T-helper 22 cell (primary cell): ENCODE measurements around the gene CPT2.
A peak's percentile ranks its signal among the peaks of the same experiment; 100 is the strongest.

ENCODE experiments used
- DNase-seq: peaks from one replicate; pipeline ENCODE4 v3.0.0-alpha.2; 2020; ENCODE audit warnings: low read depth

Gene CPT2

GRCh38 chr1:53219711-53220110 is 23.1 kb downstream of the CPT2 start:
- DNase-seq = no peak

- DNase-seq = peak; percentile 80
These were observed 23.7 kb downstream of the CPT2 start, which contains the start of gene CZIB for GRCh38 chr1:53220171-53220961. Gene CZIB (minus strand): TSS chr1:53220634. CDS start chr1:53220575, 59 bp downstream.

- DNase-seq = no peak
These were observed 24.3 kb downstream of the CPT2 start for GRCh38 chr1:53220962-53221286.

- DNase-seq = no peak
These were observed 41.0 kb downstream of the CPT2 start for GRCh38 chr1:53237638-53238037.

GRCh38 chr1:53238197-53239155 is 41.9 kb downstream of the CPT2 start, which contains the start of gene MAGOH:
Gene MAGOH (minus strand): TSS chr1:53238518. CDS start chr1:53238448, 70 bp downstream.
- peak; percentile 87 for DNase-seq

DNA sequence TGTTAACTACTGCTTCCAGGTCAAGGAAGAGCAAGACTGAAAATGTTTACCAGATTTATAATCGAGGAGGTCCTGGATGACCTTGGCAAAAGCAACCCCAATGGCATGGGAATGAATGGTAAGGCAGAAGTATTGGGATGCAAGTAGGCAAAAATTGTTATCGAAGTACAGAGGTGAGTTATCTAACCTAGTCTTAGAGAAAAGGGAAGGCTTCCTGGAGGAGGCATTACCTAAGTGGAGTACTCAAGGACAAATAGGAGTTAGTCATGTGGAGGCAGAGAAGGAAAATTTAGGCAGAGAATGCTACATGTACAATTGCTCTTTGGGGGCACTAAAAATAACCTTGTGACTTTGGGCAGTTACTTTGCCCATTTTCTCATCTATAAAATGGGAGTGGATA is 45.2 kb downstream of the CPT2 start:
- no peak for DNase-seq

DNA sequence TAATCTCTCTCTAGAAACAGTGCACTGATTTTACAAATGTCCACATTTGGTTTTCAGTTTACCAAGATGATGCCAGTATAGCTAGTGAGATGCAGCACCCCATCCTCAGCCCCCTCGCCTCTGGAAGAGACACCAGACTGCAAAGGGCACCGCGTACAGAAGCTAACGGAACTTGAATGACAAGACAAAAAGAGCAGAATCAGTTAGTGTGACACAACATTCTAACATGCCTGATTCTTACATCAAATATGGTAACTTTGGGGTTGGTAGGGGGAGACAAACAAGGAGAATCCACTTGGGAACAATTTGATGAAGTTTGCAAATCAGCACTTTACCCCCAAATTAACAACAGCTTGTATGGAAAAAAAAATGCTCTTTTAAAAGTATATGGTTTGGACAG is 45.8 kb downstream of the CPT2 start:
- no peak for DNase-seq

DNA sequence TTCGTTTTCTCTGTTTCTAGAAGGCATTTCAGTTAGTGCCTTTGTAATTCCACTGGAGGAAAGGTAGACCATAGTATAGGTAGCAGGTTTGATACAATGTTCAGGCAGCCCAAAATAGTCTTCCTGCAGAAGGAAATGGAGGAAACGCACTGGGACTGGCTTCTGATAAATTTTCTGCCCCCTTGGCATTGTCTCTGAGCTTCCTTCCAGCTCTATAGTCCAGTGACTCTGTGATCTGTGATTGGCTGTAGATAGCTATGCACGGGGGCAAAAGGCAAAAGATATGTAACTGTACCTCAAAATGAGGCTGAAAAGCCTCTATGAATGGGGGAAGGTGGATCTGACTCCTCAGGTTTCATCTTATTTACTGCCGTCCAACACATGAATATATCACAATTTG is 47.5 kb downstream of the CPT2 start:
- no peak for DNase-seq

GRCh38 chr1:53246261-53247134 is 49.9 kb downstream of the CPT2 start:
- no peak for DNase-seq

DNA sequence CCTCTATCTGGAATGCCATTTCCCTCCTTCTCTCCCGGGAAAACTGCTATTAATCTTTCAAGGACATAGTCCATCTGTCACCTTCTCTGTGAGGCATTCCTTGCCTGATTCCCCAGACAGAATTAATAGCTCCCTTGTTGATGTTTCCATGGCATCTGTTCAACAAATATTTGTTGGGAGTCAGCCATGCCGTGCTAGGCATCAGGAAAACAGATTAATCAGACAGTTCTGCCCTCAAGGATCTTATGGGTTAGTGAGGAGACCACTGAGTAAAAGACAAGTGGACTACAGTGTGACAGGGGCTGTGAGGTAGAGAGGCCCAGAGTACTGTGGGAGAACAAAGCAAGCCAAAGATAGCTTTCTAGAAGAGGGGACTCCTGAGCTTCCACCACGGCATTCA is 53.1 kb downstream of the CPT2 start:
- DNase-seq = no peak

DNA sequence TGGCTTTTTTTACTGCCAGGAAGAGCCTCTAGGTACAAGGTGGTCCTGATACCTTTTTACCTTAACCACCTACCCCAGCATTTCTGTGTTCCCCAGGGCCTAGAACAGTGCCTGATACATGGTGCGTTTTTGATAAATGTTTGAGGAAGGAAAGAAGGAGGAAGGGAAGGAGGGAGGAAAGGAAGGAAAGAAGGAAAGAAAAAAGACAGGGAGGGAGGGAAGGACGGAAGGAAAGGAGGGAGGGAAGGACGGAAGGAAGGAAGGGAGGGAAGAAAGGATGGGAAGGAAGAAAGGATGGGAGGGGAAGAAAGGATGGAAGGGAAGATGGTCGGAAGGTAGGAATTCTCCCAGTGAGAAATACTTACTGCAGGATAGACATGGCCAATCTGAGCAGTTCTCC is 53.7 kb downstream of the CPT2 start:
- DNase-seq = no peak

DNA sequence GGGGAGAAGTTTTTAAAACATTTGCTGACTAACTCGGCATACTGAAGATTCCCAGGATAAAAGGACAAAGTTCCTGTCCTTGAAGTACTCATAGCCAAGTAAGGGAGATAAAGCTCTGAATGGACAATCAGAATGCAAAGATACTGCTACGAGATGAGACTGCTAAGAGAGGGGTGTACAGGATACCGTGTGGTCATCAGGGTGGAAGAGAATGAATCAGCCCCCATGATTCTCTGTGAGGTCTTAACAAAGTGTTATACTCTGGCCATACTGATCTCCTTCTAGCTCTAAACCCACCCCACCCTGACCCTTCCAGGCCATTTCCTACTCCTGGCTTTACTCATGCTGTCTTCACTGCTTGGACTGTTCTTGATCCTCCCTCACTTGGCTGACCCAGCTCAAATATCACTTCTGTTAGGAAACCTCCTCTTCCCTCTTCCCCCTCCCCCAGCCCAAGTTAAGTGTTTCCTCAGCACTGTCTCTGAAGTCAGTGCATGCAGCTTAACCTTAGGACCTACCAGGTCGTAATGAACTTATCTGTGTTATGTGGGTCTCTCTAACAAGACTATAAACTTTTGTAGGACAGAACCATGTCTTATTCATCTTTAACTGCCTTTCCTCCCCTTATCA is 57.5 kb downstream of the CPT2 start:
- no peak for DNase-seq

DNA sequence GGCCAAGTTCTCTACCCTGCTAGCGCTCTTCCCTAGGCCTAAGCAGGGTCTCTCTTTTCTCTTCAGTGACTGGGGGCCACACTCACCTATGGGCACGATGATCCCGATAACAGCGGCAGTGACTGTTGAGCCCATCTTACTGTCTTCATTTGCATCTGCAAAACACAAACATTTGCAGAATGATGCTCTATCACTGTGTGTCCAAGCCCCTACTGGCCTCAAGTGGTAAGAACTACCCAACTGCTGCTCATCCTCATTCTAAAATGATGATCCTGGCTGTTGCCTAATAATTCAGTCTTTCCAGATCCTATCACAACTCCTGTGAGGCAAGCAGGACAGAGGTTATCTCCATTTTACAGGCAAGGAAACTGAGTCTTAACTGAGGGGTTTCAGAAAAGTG is 58.4 kb downstream of the CPT2 start:
- DNase-seq = no peak

DNA sequence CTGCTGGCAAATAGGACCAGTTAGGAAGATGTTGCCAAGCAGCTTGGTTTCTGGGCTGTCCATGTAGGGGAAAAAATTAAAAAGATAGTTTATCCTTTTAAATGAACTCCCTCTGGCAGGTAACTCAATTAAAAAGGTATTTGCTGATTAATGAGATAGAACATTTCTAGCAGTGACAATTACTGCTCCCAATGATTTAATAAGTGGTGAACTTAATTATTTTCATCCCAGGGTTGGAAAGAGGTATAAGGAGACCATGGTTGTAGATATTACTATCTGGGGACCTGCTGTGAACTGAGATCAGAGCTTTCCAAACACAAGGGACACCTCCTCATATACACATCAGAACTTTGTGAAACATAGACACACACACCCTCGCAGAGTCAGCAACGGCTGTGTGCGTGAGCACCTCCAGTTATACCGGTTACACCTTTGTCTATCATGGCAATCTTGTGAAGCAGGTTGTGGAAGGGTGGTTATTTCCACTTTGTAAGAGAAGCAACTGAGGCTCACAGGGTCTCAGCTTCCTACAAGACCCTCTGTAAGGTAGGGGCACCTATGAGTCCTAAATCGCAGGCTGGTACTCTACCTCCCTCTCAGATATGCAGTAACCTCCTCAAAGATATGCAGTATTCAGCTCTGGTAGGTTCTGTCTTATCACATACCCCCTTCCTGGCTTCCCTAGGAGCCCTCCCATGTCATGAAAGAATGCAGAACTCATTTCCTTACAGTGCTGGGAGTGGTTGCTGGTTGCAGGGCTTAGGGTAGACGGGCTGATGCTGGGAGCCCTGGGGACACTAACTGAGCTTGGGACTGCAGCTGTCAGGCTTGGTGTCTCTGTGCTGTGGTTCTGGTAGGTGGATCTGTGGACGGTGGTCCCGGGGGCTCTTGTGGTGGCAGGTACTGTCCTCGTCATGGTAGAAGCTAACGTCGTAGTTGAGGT is 60.2 kb downstream of the CPT2 start:
- DNase-seq = no peak

DNA sequence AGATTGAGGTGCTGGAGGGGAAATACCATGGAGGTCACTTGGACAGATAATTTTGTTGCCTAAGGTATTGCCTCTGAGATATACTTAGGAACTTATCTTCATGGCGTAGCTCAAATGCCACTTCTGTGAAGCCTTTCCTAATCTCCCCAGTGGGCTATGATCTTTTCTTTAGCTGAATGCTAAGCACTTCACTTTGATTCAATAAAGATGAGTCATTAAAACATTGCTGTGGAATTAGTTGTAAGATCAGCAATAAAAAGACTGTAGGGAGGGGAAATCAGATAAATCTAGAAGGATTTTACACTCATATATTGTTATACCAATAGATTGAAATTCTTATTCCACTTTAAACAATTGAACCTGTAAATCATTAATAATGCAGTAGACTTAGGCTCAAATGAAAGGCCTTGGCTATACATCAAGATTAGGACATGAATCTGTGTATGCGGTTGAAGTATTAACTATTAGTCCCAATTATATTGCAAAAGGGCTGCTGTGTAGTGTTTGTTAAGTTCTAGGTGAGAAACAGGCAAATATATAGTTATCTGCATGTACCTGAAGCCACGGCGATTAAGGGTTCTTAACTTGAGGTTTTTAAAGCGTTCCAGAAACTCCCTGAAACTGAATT is 60.9 kb downstream of the CPT2 start:
- no peak for DNase-seq

DNA sequence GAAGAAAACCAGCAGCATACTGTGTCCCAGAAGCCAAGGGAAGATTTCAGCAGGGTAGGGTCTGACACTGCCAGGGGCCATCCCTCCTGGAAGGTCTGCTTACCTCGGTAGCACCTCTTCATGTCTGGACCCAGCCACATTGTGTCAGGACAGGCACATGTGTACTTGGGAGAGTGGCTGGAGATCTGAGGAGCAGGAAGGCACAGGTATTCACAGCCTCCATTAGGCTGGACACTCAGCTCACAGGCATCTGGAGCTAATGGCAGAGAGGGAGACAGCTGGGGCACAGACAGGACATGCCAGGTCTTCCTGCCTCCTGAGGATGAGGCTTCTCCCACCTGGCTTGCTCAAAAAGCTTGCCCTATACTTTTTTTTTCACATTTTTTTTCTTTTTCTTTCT is 61.6 kb downstream of the CPT2 start:
- DNase-seq = no peak

DNA sequence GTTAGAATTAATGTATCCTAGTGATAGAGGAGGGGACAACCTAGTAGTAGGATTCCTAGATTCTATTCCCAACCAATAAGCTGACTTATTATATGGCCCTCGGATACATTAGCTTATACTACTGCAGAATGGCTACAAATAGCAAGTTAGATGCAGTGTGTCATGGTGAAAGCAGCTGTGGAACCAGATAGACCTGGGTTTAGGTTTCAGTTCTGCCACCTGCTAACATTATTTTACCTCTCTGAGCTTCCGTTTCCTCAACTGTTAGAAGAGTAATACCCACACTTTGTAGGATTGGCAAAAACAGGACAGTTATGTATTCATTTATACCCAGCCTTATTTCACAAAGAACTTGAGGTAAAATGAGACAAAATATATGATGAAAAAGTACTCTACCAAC is 63.3 kb downstream of the CPT2 start:
- DNase-seq = no peak

- no peak for DNase-seq
These were observed 64.1 kb downstream of the CPT2 start for GRCh38 chr1:53260631-53261247.

DNA sequence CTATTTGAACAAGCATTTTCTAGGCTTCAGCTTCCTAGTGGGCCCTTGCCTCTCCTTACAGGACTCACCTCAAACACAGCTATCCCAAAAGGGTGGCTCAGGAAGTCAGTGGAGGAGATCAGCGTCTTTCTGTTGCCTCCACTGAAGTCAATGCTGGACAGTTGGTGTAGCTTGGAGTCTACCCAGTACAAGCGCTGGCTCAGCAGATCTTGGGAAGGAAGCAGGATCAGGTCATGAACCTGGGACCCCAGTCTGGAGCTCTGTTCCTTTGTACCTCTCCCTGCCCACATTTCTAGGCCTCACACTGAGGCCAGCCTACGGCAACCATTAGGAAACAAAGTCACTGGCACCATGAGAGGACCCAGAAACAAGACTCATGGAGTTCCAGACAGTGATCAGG is 65.4 kb downstream of the CPT2 start:
- no peak for DNase-seq
